GM19043 (cell line): Measurements from ENCODE around the gene FEZ2.
"Not testable (repeated sequence)": the region's sequence is repeated elsewhere in the genome, so short reads cannot be mapped to it uniquely, and the experiment has no call there.

Experiments used
- ATAC-seq: cut with Tn5 transposase; IDR thresholded peaks from one replicate; pipeline ENCODE4 v1.9.1; 2021; ENCODE audit warnings: low read depth; ENCODE audit not compliant: unreplicated experiment

FEZ2 gene

GRCh38 chr2:36597532-36598377 is at the start of gene FEZ2:
Gene FEZ2, minus strand, starts transcription at chr2:36598168. Its CDS starts 26 bp downstream, at chr2:36598142.
- peak; percentile 99 for ATAC-seq

GRCh38 chr2:36634981-36635597 is 37.1 kb upstream of the FEZ2 start:
- no peak for ATAC-seq

GRCh38 chr2:36633470-36634092 is 35.6 kb upstream of the FEZ2 start:
- no peak for ATAC-seq

- ATAC-seq, result no peak
These were observed 28.8 kb upstream of the FEZ2 start for GRCh38 chr2:36626756-36627155.

- ATAC-seq, result no peak
These were observed 28.1 kb upstream of the FEZ2 start for GRCh38 chr2:36626071-36626470.

- no peak for ATAC-seq
These were observed 27.3 kb upstream of the FEZ2 start for GRCh38 chr2:36625304-36625703.

- ATAC-seq, result no peak
These were observed 22.4 kb upstream of the FEZ2 start for GRCh38 chr2:36620321-36620720.

GRCh38 chr2:36618381-36618780 is 20.4 kb upstream of the FEZ2 start:
- peak; percentile 98 for ATAC-seq

GRCh38 chr2:36616947-36617346 is 19.0 kb upstream of the FEZ2 start:
- no peak for ATAC-seq

GRCh38 chr2:36615222-36615621 is 17.3 kb upstream of the FEZ2 start:
- no peak for ATAC-seq

- no peak for ATAC-seq
These were observed 15.8 kb upstream of the FEZ2 start for GRCh38 chr2:36613801-36614200.

GRCh38 chr2:36611316-36611990 is 13.5 kb upstream of the FEZ2 start:
- no peak for ATAC-seq

- no peak for ATAC-seq
These were observed 11.5 kb upstream of the FEZ2 start for GRCh38 chr2:36609507-36609906.

- no peak for ATAC-seq
These were observed 10.0 kb upstream of the FEZ2 start for GRCh38 chr2:36607947-36608346.

GRCh38 chr2:36606925-36607324 is 9.0 kb upstream of the FEZ2 start:
- ATAC-seq, result no peak

GRCh38 chr2:36605273-36605672 is 7.3 kb upstream of the FEZ2 start:
- ATAC-seq, result no peak

- ATAC-seq, result not testable (repeated sequence)
These were observed 5.7 kb upstream of the FEZ2 start for GRCh38 chr2:36603629-36604028.

GRCh38 chr2:36597003-36597531 is 901 bp downstream of the FEZ2 start:
- ATAC-seq, result no peak

- ATAC-seq, result no peak
These were observed 1.6 kb downstream of the FEZ2 start for GRCh38 chr2:36596397-36596796.

GRCh38 chr2:36594849-36595248 is 3.1 kb downstream of the FEZ2 start:
- no peak for ATAC-seq

GRCh38 chr2:36589230-36589630 is 8.7 kb downstream of the FEZ2 start:
- no peak for ATAC-seq
